Prostate gland (tissue), 2 donors: ENCODE results near the gene ACTG2.

Source experiments
- CTCF ChIP-seq, 4 experiments: fragments of 200-600 bp in 2 of 4; fragments of 450-650 bp in 2 of 4; sonication (generic) in 2 of 4; IDR thresholded peaks; 1 replicate in 3 of 4; 2 replicates in 1 of 4; pipeline ENCODE4 v1.5.1; 2016 to 2019; ENCODE audit warnings: antibody characterized with exemption in 4 of 4, mild to moderate bottlenecking in 2 of 4, moderate library complexity in 2 of 4
- POLR2A ChIP-seq: fragments of 450-650 bp; IDR thresholded peaks from one replicate; pipeline ENCODE4 v1.6.1; 2016; ENCODE audit warnings: antibody characterized with exemption, mild to moderate bottlenecking
- POLR2AphosphoS5 ChIP-seq: sonication (generic); formaldehyde crosslinking; IDR thresholded peaks from one replicate; pipeline ENCODE4 v1.6.1; 2017; ENCODE audit warnings: antibody characterized with exemption

- TF ChIP-seq CTCF (IDR thresholded peaks at IDR 0.05) (no peak), POLR2A (no peak), POLR2AphosphoS5 (no peak)
These were observed 49.9 kb downstream of the ACTG2 start for GRCh38 chr2:73942664-73943063.
